SKM-1 treated with dmso at 0.1 percent for 144 hours (cell line): ENCODE results near the gene C12orf42.

Experiments
- DNase-seq: peaks from one replicate; lab custom pipeline; 2025; ENCODE audit not compliant: unreplicated experiment; lab: John Stamatoyannopoulos, UW

Gene C12orf42

GRCh38 chr12:103273645-103274044 is 222.1 kb downstream of the C12orf42 start:
- DNase-seq = no peak

- no peak for DNase-seq
Measured at GRCh38 chr12:103272949-103273348, 222.8 kb downstream of the C12orf42 start.

GRCh38 chr12:103269946-103270345 is 225.8 kb downstream of the C12orf42 start:
- no peak for DNase-seq

- DNase-seq = no peak
Measured at GRCh38 chr12:103268831-103269514, 226.8 kb downstream of the C12orf42 start.

- no peak for DNase-seq
Measured at GRCh38 chr12:103257763-103258162, 238.0 kb downstream of the C12orf42 start.
